Prostate gland (tissue), 2 donors: ENCODE results near the gene RAB11FIP5. TPM values are rescaled to one million over a fixed set of nuclear protein-coding genes. Genes with fewer than 3 reads are reported as not detected.

Experiments used
- DNase-seq: peaks from one replicate; pipeline ENCODE4 v3.0.0-alpha.2; 2019; ENCODE audit warnings: low spot score
- H3K27ac ChIP-seq, 2 donors: fragments of 200-600 bp; sonication (generic); 2 replicates each; pipeline ENCODE4 v1.5.1; 2017 to 2019
- H3K27me3 ChIP-seq: fragments of 200-600 bp; sonication (generic); replicated peaks from 2 replicates; pipeline ENCODE4 v1.5.1; 2019; ENCODE audit not compliant: insufficient read depth
- H3K36me3 ChIP-seq, 2 donors: fragments of 200-600 bp; sonication (generic); 1 replicate in 1 of 2; 2 replicates in 1 of 2; pipeline versions ENCODE4 v1.5.1 to v1.8.1; 2017 to 2019
- H3K4me1 ChIP-seq: fragments of 200-600 bp; sonication (generic); replicated peaks from 2 replicates; pipeline ENCODE4 v1.5.1; 2019
- H3K4me3 ChIP-seq, 2 donors: fragments of 200-600 bp; sonication (generic); 2 replicates each; pipeline ENCODE4 v1.5.1; 2017 to 2019
- H3K9me3 ChIP-seq: fragments of 200-600 bp; sonication (generic); 2 replicates; pipeline ENCODE4 v1.5.1; 2017
- CTCF ChIP-seq, 4 experiments: fragments of 200-600 bp in 2 of 4; fragments of 450-650 bp in 2 of 4; sonication (generic) in 2 of 4; IDR thresholded peaks; 1 replicate in 3 of 4; 2 replicates in 1 of 4; pipeline ENCODE4 v1.5.1; 2016 to 2019; ENCODE audit warnings: antibody characterized with exemption in 4 of 4, mild to moderate bottlenecking in 2 of 4, moderate library complexity in 2 of 4
- POLR2A ChIP-seq: fragments of 450-650 bp; IDR thresholded peaks from one replicate; pipeline ENCODE4 v1.6.1; 2016; ENCODE audit warnings: antibody characterized with exemption, mild to moderate bottlenecking
- POLR2AphosphoS5 ChIP-seq: sonication (generic); formaldehyde crosslinking; IDR thresholded peaks from one replicate; pipeline ENCODE4 v1.6.1; 2017; ENCODE audit warnings: antibody characterized with exemption
- WGBS: methylation state at CpG from one replicate; pipeline ENCODE4 v1.1.5; 2018; 5-methylcytosine and 5-hydroxymethylcytosine counted together
- intact Hi-C: fragments of 100-400 bp; cut with DNase I; formaldehyde crosslinking; loops from one replicate; pipeline ENCODE4 v1.14.2; 2022
- total RNA-seq, 2 donors: library from RNA; depleted of rRNA; stranded (reverse); fragments of >200 nt; gene quantifications; one replicate each; pipeline ENCODE4 v1.1.0, GENCODE V29; 2016

RAB11FIP5 gene
- total RNA-seq, 2 donors from 2014 or later = 24.1 to 47.7 TPM

DNA sequence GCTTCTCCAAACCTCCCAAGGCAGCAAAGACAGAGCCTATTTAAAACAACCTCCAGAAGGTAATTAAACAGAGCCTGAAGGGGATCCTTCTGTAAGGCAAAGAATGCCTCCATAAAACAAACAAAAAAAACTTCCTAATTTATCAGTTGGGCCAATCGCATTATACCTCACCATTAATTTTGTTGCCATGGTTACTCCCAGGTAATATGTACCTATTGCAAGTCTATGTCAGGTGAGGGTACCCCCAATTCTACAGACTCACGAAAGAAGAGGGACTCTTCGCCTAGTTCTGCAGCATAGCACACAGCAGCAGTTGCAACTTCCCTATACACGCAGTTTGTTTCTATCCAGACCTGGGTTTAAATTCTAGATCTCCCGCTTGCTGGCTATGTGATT is 80.0 kb downstream of the RAB11FIP5 start:
- WGBS = 87% methylated on average over 5 of the region's 5 CpGs
- TF ChIP-seq CTCF (IDR thresholded peaks at IDR 0.05) = no peak
- TF ChIP-seq POLR2A = no peak
- TF ChIP-seq POLR2AphosphoS5 = no peak

GRCh38 chr2:73031725-73032701 is 80.7 kb downstream of the RAB11FIP5 start:
- intact Hi-C loops = no loop called here
- H3K27me3 ChIP-seq = no peaks in the 10 kb centered on the region
- DNase-seq = no peak
- H3K27ac ChIP-seq = no peak overlapping the region
- H3K36me3 ChIP-seq = no peaks in the 10 kb centered on the region
- no peak overlapping the region for H3K4me3 ChIP-seq
- TF ChIP-seq CTCF (IDR thresholded peaks at IDR 0.05) (no peak), POLR2A (no peak), POLR2AphosphoS5 (no peak)
- H3K4me1 ChIP-seq = no peaks in the 10 kb centered on the region
- no peaks in the 10 kb centered on the region for H3K9me3 ChIP-seq
- WGBS = 77% methylated on average over 10 of the region's 10 CpGs

More for the DNA sequence above, 80.0 kb downstream of the RAB11FIP5 start:
- H3K27me3 ChIP-seq = no peaks in the 10 kb centered on the region
- H3K4me3 ChIP-seq = no peak overlapping the region
- no peaks in the 10 kb centered on the region for H3K36me3 ChIP-seq
- no peak overlapping the region for H3K27ac ChIP-seq
- H3K9me3 ChIP-seq = no peaks in the 10 kb centered on the region
- DNase-seq = no peak
- intact Hi-C loops = no loop called here
- H3K4me1 ChIP-seq = no peaks in the 10 kb centered on the region

DNA sequence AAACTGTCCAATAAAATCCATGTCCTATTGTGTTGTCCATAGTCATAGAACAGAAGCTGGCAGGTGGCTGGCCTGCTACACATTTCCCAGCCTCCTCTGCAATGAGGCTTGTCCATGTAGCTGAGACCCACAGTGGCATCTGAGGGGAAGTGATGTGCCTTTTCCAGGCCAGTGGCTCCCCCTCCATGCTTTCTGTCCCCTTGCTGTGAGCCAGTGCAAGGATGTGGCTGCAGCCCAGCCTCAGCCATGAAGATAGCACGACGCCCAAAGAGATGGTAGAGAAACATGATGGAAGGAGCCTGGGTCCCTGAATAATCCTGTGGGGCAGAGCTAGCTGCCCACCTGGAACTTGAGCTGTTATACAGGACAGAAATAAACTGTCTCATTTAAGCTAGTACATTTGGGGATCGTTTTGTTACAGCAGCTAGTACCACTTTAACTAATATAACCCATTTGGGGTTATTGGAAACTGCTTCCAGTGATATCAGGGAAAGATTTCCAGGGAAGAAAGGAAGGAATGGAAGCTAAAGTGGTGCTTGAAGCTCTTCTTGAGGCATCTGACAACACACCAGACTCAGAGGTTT is 81.6 kb downstream of the RAB11FIP5 start:
- H3K4me1 ChIP-seq = no peaks in the 10 kb centered on the region
- H3K36me3 ChIP-seq = no peaks in the 10 kb centered on the region
- no peak for DNase-seq
- WGBS = 91% methylated on average over 3 of the region's 3 CpGs
- H3K4me3 ChIP-seq = no peak overlapping the region
- no peaks in the 10 kb centered on the region for H3K27me3 ChIP-seq
- no peaks in the 10 kb centered on the region for H3K9me3 ChIP-seq
- H3K27ac ChIP-seq = no peak overlapping the region
- no peak for TF ChIP-seq POLR2A
- intact Hi-C loops = no loop called here

DNA sequence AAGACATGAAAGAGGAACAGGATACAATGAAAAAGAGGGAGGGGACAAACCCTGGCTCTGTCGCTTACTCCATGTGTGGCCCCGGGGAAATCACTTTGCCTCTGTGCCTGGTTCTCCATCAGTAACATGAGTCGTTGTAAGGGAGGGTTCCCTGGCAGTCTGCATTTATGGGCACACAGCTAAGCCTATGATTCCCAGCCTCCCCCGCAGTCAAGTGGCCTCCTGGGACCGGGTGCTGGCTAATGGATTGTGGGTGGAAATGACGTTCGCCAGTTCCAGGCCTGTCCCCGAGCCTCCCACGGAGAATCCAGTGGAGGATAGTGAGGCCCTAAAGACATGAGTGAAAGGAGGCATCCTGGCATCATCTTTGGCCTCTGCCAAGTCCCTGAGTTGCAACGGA is 83.9 kb downstream of the RAB11FIP5 start:
- no peak for DNase-seq
- Histone ChIP-seq H3K4me1 (no peaks in the 10 kb centered on the region), H3K27ac (no peak overlapping the region), H3K4me3 (no peak overlapping the region), H3K36me3 (no peaks in the 10 kb centered on the region), H3K9me3 (no peaks in the 10 kb centered on the region), H3K27me3 (no peaks in the 10 kb centered on the region)
- intact Hi-C loops = no loop called here
- 77% methylated on average over 10 of the region's 10 CpGs for WGBS
- TF ChIP-seq POLR2A (no peak), CTCF (IDR thresholded peaks at IDR 0.05) (no peak), POLR2AphosphoS5 (no peak)

DNA sequence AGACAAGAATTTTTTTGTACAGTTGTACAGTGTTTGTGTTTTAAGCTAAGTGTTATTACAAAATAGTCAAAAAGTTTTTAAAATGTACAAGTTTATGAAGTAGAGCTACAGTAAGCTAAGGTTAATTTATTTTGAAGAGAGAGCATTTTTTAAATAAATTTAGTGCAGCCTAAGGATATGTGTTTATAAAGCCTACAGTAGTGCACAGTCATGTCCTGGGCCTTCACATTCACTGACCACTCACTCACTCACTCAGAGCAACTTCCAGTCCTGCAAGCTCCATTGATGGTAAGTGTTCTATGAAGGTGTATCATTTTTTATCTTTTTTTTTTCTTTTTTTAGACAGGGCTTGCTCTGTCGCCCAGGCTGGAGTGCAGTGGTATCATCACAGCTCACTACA is 85.4 kb downstream of the RAB11FIP5 start:
- Histone ChIP-seq H3K4me1 (no peaks in the 10 kb centered on the region), H3K9me3 (no peaks in the 10 kb centered on the region), H3K4me3 (no peak overlapping the region), H3K27ac (no peak overlapping the region), H3K36me3 (no peaks in the 10 kb centered on the region), H3K27me3 (no peaks in the 10 kb centered on the region)
- DNase-seq = no peak
- WGBS = 95% methylated on average over 1 of the region's 1 CpG
- intact Hi-C loops = no loop called here
- no peak for TF ChIP-seq POLR2A
- no peak for TF ChIP-seq CTCF (IDR thresholded peaks at IDR 0.05)
- no peak for TF ChIP-seq POLR2AphosphoS5
